RPMI8226 (cell line): Measurements from ENCODE around the gene GRIP2.
A peak's percentile ranks its signal among the peaks of the same experiment; 100 is the strongest.

Experiments used
- DNase-seq: peaks from one replicate; pipeline ENCODE4 v3.0.0-alpha.2; 2015

Gene GRIP2

DNA sequence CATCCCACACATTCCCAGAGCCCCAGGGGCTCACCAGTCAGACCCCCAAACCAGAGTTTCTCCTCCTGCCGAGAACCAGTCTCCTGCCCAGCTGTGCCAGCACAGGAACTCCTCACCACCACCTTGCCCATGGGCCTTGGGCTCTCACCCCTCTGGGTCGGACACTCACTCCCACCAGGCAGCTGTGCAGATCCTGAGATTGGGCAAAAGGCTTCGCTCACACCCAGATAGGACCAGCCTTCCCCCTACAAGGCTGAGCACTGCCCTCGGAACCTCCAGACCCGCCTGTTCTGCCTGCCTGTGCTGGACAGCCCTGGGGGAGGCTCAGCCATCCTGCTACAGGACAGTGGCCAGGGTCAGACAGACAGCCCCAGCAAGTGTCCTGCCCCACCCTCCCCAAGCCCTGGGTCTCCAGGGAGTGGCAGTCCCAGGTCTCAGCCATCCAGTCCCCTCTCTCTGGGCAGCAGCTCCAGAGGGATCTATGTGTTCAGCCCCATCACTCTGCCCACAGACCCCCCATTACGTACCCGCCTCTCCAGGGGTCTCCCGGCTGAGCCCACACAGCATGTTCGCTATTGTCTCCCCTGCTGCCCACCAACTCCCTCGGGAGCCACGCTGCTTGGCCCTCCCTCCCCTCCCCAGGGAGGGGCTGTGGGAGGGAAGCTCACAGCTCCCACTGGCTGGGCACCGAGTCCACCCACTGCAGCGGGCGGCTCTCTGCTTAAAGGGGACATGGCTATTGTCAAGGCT, at the start of gene GRIP2:
TSS of gene GRIP2 (minus strand) at position 601 of the 750 bp plus-strand sequence. CDS start at position 567, 34 bp downstream.
- no peak for DNase-seq

DNA sequence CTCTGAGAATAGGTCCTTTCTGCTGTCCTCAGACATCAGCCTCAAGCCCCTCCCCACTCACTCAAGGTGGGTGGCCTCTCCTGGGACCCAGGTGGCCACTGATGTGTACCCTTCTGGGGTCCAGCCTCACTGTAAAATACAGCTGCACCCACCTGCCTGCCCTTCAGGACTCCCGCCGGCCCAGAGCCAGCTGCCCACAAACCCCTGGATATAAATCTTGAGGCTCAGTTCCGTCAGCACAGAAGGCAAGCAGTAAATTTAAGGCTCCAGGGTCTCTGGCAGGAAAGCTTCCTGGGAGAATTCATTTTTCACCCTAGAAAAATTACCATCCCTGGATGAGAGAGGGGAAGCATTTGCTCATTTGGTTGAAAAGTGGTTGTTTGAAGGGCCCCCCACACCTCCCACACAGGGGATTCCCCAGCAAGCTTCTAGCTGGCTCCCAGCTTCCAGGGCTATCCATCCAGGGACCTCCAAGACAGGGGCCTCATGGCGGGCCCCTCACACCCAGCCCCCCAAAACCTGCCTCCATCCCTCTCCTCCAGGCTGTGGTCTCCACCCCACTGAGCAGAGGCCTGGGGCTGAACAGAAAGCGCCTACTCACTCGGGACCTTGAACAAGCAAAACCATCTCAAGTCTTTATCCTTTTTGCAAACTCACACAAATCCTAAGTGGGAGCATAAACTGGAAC, 48.4 kb upstream of the GRIP2 start:
- no peak for DNase-seq

DNA sequence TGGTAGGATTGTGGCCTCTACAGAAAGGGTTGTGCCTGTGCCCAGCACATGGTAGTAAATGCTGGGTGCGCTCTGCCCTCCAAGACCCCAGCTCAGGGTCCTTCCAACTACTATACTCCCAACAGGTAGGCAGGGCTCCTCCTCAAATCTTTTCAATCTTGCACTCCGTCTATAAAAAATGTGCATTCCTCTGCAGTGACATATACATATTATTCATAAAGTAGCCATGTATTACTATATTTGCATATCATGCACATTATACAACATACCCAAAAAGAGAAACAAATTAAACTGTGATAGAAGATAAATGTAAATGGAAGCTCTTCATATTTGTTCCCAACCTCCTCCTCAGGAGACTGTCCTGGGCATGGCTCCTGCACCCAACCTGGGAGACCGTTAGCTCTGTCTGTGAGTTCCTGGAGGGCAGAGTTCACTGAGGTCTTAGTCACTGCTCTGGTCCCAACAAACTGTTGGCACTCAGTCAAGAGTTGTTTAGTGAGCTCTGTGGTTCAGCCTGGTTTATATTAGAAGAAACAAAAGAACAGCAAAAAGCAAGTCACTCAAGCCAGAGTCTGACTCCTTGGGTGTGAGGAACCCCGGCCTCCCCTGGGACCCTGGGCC, 47.7 kb upstream of the GRIP2 start:
- peak; percentile 22 for DNase-seq

DNA sequence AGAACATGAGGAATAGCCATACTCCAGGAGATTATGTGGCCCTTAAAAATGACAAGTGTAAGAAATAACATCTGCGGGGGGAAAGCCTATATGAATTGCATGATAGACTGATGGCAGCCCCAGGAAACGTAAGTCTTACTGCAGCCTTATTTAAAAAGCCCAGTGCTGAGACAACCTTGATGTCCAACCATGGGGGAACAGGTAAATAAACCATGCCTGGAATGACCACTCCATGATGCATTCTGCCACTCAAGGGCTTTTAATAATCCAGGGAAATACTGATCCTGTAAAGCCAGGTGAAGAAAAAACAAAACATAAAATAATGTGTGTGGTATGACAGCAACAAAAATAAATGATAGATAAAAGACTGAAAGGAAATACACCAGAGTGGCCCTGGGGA, 46.5 kb upstream of the GRIP2 start:
- DNase-seq, result no peak

DNA sequence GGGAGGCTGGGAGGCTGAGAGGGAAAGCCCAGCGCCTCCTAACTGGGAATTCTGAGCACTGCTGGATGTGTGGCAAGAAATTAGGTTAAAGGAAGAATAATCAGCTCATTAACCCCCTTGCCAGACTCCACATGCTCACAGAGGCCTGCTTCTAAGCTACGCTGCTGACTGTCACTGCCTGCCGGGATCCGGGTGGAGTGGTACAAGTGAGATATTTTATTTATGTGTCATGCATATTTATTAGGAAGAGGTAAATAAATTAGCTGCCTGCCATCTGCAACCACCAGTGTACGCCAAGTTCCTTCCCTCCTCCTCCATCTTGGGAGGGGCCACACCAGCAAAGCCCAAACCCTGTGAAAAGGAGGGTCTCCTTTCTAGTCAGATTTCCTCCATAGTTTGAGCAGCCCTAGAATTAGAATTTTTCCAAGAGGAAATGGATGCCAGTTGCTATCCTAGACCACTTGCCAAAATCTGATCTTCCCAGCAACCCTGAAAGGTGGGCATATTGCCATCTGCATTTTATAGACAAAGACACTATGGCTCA, 43.5 kb upstream of the GRIP2 start:
- no peak for DNase-seq

- no peak for DNase-seq
Measured at GRCh38 chr3:14582045-14582410, 41.9 kb upstream of the GRIP2 start.

GRCh38 chr3:14581334-14582044, 41.3 kb upstream of the GRIP2 start:
- no peak for DNase-seq

GRCh38 chr3:14577897-14578296, 37.8 kb upstream of the GRIP2 start:
- no peak for DNase-seq

DNA sequence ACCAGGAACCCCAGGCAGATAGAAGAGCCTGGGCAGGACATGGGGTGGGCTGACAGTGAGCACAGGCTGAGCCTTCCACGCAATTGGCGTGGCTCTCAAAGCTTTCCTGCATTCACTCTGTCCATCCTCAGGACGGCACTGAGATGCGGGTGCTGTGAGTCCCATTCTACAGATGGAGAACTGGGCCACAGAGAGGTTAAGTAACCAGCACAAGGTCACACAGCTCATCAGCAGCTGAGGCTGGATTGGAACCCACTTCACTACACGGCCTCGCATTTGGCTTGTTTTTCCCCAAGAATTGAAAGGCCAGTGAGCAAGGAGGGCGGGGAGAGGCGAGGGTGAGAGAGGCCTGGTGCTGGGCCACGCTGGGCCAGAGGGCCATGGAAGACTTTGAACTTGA, 36.0 kb upstream of the GRIP2 start:
- no peak for DNase-seq

DNA sequence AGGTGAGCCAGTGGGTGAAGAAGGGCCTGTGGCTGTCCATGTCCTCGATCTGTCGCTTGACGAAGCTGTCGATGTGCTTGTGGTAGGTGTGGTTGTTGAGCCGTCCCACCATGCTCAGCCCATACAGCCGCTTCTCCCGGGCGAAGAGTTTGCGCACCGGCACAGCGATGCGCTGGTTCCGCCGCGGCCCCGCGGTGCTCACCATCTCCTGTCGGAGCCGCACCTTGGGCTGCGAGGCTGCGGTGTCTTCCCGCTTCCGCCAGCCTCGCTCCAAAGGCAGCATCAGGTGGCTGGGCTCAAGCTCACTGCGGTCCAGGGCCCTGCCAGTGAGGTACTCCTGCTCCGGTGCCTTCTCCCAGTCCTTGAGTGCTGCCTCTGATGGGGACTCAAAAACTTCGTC, 34.0 kb upstream of the GRIP2 start:
- DNase-seq, result no peak

DNA sequence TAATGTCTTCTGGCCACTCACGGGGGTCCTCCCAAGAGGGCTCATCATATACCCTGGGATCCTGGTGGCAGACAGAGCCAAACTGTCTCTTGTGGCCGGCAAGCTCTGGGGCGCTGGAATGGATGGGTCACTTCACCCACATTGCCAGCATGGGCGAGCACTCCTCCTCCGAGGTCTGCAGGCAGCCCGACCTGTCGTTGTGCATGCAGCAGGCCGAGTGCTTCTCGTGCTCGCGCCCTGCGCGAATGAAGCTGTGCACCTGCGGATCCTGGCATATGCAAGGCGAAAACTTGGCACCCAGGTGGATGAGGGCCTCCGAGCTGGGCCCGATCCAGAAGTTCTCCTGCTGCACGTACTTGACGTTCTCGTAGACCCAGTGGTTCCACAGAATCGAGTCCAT, 33.6 kb upstream of the GRIP2 start:
- no peak for DNase-seq

DNA sequence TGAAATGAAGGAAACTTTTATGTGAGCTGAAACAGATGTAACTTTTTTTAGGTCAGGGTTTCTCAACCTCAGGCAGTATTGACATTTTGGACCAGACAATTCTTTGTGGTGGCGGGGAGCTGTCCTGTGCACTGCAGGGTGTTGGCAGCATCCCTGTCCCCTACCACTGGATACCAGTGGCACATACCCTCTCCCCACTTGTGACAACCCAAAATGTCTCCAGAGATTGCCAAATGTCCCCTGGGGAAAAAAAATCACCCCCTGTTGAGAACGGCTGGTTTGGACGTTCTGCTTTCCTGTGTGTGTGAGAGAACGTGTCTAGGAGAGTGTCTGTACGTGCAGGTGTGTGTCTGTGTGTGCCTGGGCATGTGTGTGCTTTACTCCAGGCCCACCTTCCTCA, 30.7 kb upstream of the GRIP2 start:
- no peak for DNase-seq

DNA sequence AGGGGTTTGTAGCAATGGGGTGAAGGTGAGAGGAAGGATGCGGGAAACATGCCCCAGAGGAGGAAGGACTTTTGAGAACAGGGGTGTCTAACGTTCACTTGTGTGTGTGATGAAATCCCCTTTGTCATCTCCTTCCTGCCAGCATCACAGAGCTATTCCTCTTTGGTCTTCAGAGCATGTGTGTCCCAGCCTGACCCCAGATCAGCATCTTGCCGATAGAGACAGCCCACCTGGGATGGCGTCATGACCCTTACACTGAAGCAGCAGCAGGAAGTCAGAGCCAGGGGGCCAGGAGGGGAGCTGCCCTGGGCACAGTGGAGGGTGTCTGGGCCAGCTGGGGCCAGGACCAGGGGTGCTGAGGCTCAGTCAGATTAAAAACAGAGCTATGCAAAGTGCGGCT, 29.9 kb upstream of the GRIP2 start:
- DNase-seq, result no peak

GRCh38 chr3:14569474-14570000, 29.4 kb upstream of the GRIP2 start:
- DNase-seq, result no peak

- no peak for DNase-seq
Measured at GRCh38 chr3:14568269-14568668, 28.1 kb upstream of the GRIP2 start.

- no peak for DNase-seq
Measured at GRCh38 chr3:14566812-14567211, 26.7 kb upstream of the GRIP2 start.

DNA sequence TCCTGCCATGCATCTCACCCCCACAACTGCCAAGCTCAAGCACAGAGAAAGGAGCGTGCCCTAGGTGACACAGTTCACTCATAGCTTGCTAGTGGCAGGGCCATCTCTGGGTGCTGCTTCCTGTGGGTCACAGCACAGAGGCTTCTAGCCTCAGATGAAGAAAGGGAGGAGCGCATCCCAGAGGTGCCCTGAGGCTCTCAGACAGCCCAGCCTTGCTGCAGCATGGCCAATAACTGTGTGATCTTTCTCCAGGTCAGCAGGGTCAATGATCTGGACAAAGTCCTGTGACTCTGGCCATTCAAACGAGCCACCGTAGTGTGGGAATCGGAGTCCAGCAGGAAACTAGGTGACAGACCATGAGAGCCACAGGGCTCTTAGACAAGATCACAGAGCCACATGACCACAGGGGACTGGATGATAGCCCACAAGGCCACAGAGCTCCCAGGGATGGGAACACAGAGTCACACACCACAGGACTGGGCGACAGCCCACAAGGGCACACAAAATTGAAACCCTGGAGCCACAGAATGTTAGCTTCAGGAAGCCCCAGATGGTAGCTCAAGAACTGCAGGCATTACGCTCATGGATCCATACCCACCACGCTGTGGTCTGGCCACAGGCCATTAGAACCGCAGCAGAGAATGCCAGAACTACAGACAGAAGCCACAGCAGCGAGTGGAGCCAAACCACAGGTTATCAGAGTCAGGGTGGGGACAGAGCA, 25.9 kb upstream of the GRIP2 start:
- DNase-seq, result peak; percentile 90

DNA sequence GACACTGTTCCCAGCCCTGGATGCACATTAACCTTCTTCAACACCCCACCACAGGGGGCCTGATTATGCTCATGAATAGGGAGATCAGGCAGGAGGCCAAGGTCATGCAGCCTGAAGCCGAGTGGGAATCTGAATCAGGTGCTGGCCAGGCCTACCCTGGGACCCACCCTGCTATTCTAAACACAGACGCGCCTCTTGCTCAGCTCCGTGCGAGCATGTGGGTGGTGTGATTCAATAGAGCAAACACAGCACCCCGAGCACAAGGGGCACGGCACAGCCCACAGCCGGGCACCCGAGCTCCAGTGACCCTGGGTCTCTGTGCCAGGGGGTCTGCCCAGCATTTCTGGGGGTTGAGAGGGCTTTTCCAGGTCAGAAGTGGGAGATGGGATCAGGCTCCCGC, 24.6 kb upstream of the GRIP2 start:
- DNase-seq, result no peak

- DNase-seq, result peak; percentile 76
Measured at GRCh38 chr3:14563946-14564539, 23.9 kb upstream of the GRIP2 start.

- no peak for DNase-seq
Measured at GRCh38 chr3:14562121-14562890, 22.2 kb upstream of the GRIP2 start.
